Progenitor cell of endocrine pancreas (in vitro differentiated cells): ENCODE measurements around the gene EN1. TPM values are rescaled to one million over a fixed set of nuclear protein-coding genes. Genes with fewer than 3 reads are reported as not detected.

Experiments used
- DNase-seq: peaks from one replicate; pipeline ENCODE4 v3.0.0; 2021; ENCODE audit warnings: low spot score; ENCODE audit not compliant: unreplicated experiment
- H3K27ac Mint-ChIP-seq: 2 replicates; pipeline ENCODE4 v1.8.0; 2021; ENCODE audit warnings: mild to moderate bottlenecking, moderate library complexity, mixed read lengths
- H3K27me3 Mint-ChIP-seq: 2 replicates; pipeline ENCODE4 v1.8.0; 2021; ENCODE audit warnings: mixed read lengths
- H3K36me3 Mint-ChIP-seq: 2 replicates; pipeline ENCODE4 v1.8.0; 2022; ENCODE audit warnings: mixed read lengths; ENCODE audit not compliant: insufficient read depth
- H3K4me1 Mint-ChIP-seq: 2 replicates; pipeline ENCODE4 v1.8.0; 2021; ENCODE audit warnings: low read depth, mixed read lengths
- H3K4me3 Mint-ChIP-seq: 2 replicates; pipeline ENCODE4 v1.8.0; 2021; ENCODE audit warnings: low read depth, mild to moderate bottlenecking, moderate library complexity, mixed read lengths
- H3K9me3 Mint-ChIP-seq: 2 replicates; pipeline ENCODE4 v1.8.0; 2021; ENCODE audit warnings: low read depth, mixed read lengths
- total RNA-seq: library from RNA; stranded (reverse); gene quantifications from 2 replicates; pipeline ENCODE4 v1.2.1, GENCODE V29; 2021
- TF ChIP-seq, protein P1 (sequence below): fragments of 200-600 bp; sonication (generic); IDR thresholded peaks from one replicate; pipeline ENCODE4 v1.5.0; 2021; ENCODE audit warnings: antibody characterized with exemption, mild to moderate bottlenecking; ENCODE audit not compliant: unreplicated experiment

Gene EN1
- total RNA-seq, 1 donor from 2014 or later: 0.12 TPM

DNA sequence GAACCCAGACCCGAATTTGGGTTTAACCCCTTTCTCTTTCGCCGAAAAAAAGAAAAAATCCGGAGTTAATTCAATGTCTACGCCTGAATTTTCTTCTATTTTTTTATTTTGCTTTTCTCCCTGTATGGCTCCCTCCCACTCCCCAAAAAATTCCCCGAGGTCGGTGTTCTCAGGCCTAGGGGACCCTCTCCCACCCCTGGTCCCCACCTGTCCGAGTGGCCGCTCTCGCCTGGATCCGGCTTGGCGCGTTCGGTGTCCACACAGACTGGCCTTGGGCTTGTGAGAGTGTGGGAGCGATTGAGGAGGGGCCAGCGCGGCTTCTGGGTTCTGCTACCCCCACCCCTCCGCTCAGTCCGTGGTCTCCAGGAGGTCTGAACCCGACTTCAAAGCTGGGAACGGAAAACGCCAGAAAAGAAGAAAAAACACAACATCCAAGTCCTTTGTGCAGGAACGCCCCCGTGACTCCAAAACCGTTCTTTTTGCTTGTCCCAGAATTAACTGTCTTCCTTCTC is 5.7 kb upstream of the EN1 start:
- peaks cover 97% of the 10 kb centered on the region for H3K27me3 Mint-ChIP-seq
- no peak overlapping the region for H3K4me3 Mint-ChIP-seq
- peaks cover 5% of the 10 kb centered on the region for H3K4me1 Mint-ChIP-seq

DNA sequence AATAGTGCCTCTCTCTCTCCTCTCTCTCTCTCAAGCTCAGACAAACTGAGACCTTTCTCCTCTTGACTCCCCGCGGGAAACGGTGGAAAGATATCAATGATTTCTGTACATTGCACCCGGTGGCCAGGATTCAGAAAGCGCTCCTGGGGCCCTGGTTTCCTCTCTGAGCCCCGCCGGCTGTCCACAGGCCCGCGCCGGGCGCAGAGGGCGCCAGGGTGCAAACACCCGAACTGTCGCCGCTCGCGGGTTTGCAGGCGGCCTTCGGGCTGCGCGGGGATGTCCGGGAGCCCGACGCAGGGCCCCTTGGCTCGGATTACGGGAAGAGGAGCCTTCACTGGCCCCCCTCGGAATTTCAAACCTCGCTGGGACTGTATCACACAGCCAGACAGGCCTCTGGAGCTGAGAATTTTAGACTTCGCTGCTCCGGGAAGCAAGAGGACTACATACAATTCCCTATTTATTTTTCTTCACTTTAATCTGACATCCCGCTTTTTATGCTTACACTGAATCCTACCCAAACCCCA is 5.2 kb upstream of the EN1 start:
- TF ChIP-seq, protein P1, sequence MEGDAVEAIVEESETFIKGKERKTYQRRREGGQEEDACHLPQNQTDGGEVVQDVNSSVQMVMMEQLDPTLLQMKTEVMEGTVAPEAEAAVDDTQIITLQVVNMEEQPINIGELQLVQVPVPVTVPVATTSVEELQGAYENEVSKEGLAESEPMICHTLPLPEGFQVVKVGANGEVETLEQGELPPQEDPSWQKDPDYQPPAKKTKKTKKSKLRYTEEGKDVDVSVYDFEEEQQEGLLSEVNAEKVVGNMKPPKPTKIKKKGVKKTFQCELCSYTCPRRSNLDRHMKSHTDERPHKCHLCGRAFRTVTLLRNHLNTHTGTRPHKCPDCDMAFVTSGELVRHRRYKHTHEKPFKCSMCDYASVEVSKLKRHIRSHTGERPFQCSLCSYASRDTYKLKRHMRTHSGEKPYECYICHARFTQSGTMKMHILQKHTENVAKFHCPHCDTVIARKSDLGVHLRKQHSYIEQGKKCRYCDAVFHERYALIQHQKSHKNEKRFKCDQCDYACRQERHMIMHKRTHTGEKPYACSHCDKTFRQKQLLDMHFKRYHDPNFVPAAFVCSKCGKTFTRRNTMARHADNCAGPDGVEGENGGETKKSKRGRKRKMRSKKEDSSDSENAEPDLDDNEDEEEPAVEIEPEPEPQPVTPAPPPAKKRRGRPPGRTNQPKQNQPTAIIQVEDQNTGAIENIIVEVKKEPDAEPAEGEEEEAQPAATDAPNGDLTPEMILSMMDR: no peak
- Mint-ChIP-seq H3K9me3 (no peaks in the 10 kb centered on the region), H3K4me1 (peaks cover 3% of the 10 kb centered on the region), H3K27ac (no peak overlapping the region), H3K36me3 (no peaks in the 10 kb centered on the region), H3K4me3 (no peak overlapping the region), H3K27me3 (peaks cover 96% of the 10 kb centered on the region)
- no peak for DNase-seq

More for the DNA sequence above, 5.7 kb upstream of the EN1 start:
- DNase-seq: no peak
- TF ChIP-seq, protein P1: no peak
- no peaks in the 10 kb centered on the region for H3K36me3 Mint-ChIP-seq
- peak overlapping the region; percentile 65 for H3K27ac Mint-ChIP-seq
- no peaks in the 10 kb centered on the region for H3K9me3 Mint-ChIP-seq

DNA sequence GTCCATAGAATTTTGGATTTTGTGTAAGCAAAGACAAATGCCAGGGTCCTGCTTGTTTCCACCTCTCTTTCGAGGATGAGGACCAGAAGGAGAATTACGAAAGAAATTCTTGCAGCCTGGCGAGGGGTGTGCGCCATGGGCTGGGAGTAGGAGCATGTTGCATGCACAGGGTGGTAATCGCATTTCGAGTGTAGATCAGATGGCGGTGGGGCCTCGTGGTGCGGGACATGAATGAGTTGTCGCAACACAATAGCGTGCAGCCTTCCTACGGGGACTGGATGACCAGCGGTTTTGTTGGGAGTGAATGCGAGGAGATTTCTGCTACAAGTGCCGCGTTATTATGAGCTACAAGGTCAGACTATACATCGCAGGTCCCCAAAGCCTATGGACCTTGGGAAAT is 4.2 kb upstream of the EN1 start:
- DNase-seq: no peak
- TF ChIP-seq, protein P1: no peak
- Mint-ChIP-seq H3K4me1 (peaks cover 4% of the 10 kb centered on the region), H3K36me3 (no peaks in the 10 kb centered on the region), H3K9me3 (no peaks in the 10 kb centered on the region), H3K27me3 (peaks cover 93% of the 10 kb centered on the region), H3K4me3 (no peak overlapping the region), H3K27ac (no peak overlapping the region)

DNA sequence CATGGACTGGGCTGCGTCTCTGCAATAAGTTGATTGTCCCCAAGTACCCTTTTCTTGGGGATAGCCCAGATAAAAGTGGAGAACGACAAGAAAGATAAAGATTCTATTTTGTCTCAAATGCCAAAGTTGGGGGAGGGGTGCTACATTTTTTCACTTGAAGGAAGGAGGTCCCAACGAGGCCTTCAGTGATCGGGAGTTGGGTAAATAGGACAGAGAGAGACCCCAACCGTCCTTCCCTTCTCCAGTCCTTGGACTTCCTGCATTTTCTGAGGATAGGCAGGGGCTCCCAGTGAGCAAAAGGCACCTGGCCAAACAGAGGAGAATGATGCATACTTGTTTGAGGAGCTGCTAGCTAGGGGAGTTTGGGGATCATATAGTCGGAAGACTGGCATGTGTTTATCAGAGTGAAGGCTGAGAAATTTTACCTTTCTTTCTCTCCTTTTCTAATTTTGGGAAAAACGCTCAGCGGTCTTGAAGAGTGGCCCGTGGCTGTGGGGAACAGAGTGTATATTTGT is 3.5 kb upstream of the EN1 start:
- H3K27ac Mint-ChIP-seq: no peak overlapping the region
- H3K4me1 Mint-ChIP-seq: peaks cover 6% of the 10 kb centered on the region

DNA sequence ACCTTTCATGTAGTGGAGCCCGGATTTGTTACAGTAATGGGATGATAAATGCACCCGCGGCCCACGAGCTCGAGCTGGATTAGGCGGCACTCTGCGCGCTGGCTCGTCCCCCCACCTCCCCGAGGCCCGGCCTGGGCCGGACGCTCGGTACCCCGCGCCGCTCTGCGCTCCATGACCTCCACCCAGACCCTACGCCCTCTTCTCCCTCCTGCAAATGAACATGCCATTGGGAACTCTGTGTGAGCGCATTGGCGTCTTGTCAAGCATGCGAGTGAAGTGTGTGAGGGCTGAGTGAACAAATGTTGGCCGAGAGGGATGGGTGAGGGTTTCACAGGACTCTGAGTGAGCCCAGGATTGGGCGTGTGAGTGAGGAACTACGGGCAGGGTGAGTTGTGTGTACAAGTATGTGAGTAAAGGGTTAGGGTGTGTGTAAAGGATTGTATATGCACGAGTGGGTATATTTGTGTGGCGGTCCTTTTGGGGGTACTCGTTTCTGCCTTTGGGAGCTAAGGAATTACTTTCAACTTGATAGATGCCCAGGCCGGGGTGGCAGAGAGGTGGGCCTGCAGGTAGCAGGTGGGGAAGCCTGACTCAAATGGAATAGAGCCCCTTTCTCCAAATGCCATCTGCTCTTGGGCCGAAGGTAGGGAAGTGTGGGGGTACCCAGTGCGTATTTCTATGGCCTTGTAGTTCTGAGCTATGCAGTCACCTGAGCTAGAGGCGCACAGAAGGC is 2.9 kb upstream of the EN1 start:
- H3K27me3 Mint-ChIP-seq: peaks cover 90% of the 10 kb centered on the region
- H3K4me1 Mint-ChIP-seq: peaks cover 10% of the 10 kb centered on the region
- TF ChIP-seq, protein P1: no peak
- DNase-seq: no peak
- H3K9me3 Mint-ChIP-seq: no peaks in the 10 kb centered on the region
- no peak overlapping the region for H3K4me3 Mint-ChIP-seq
- no peak overlapping the region for H3K27ac Mint-ChIP-seq
- H3K36me3 Mint-ChIP-seq: no peaks in the 10 kb centered on the region

More for the DNA sequence above, 3.5 kb upstream of the EN1 start:
- no peak overlapping the region for H3K4me3 Mint-ChIP-seq
- TF ChIP-seq, protein P1: no peak
- no peak for DNase-seq
- no peaks in the 10 kb centered on the region for H3K9me3 Mint-ChIP-seq
- H3K36me3 Mint-ChIP-seq: no peaks in the 10 kb centered on the region
- H3K27me3 Mint-ChIP-seq: peaks cover 89% of the 10 kb centered on the region
